ENCODE results near the gene GOLGA6D.
"Not testable (repeated sequence)": the region's sequence is repeated elsewhere in the genome, so short reads cannot be mapped to it uniquely, and the experiment has no call there.

The GOLGA6D gene

GRCh38 chr15:75235760-75236729, 46.6 kb upstream of the GOLGA6D start:
- Histone ChIP-seq H2BK5ac (ENCODE audit: low read depth, low read length, poor library complexity, severe bottlenecking) (no peak overlapping the region), H3K9me3 (ENCODE audit: control insufficient read depth, low read length) (no peaks in the 10 kb centered on the region), H3K4me2 (ENCODE audit: low read length, poor library complexity, severe bottlenecking) (no peak overlapping the region), H2BK12ac (ENCODE audit: low read length in 2 of 2) (no peak overlapping the region), H4K91ac (ENCODE audit: low read length) (no peak overlapping the region), H3K4me1 (ENCODE audit: control insufficient read depth, insufficient read depth, low read depth, low read length) (no peaks in the 10 kb centered on the region), H3K79me1 (replicated peaks; ENCODE audit: low read length, poor library complexity, severe bottlenecking) (no peaks in the 10 kb centered on the region), H2AK5ac (ENCODE audit: low read length, severe bottlenecking) (no peak overlapping the region), H3K14ac (ENCODE audit: low read length in 2 of 2) (no peak overlapping the region), H4K8ac (ENCODE audit: low read length) (no peak overlapping the region), H3K27ac (ENCODE audit: low read length, poor library complexity, severe bottlenecking) (no peak overlapping the region), H2BK120ac (ENCODE audit: low read depth, low read length) (no peak overlapping the region), H3K4me3 (ENCODE audit: insufficient read depth in 1 of 2, low read depth in 1 of 2, low read length in 2 of 2) (no peak overlapping the region), H3K36me3 (ENCODE audit: control insufficient read depth in 1 of 2, insufficient read depth in 2 of 2, low read depth in 1 of 2, low read length in 2 of 2) (no peaks in the 10 kb centered on the region), H3K27me3 (ENCODE audit: control insufficient read depth in 1 of 2, insufficient read depth in 1 of 2, low read length in 2 of 2) (peaks cover 52 to 95% of the 10 kb centered on the region in 2 experiments), H3K18ac (ENCODE audit: low read depth in 1 of 2, low read length in 2 of 2) (no peak overlapping the region), H3K9ac (ENCODE audit: low read length) (no peak overlapping the region), H3K23ac (ENCODE audit: low read length in 2 of 2) (no peak overlapping the region), H2BK15ac (ENCODE audit: low read depth, poor library complexity, severe bottlenecking) (no peak overlapping the region), H2AFZ (ENCODE audit: low read depth, low read length) (no peak overlapping the region), H3K4ac (ENCODE audit: low read depth in 1 of 2, low read length in 2 of 2) (no peak overlapping the region)
- no peak for DNase-seq
- 69% methylated on average over 11 of the region's 11 CpGs for WGBS

GRCh38 chr15:75237316-75237982, 45.2 kb upstream of the GOLGA6D start:
- H2BK5ac ChIP-seq (ENCODE audit: low read depth, low read length, poor library complexity, severe bottlenecking), result no peak overlapping the region
- H3K4me3 ChIP-seq (ENCODE audit: insufficient read depth in 1 of 2, low read depth in 1 of 2, low read length in 2 of 2), result no peak overlapping the region
- no peak overlapping the region for H3K27ac ChIP-seq (ENCODE audit: low read length, poor library complexity, severe bottlenecking)
- no peak overlapping the region for H3K18ac ChIP-seq (ENCODE audit: low read depth in 1 of 2, low read length in 2 of 2)
- no peak overlapping the region for H3K4me2 ChIP-seq (ENCODE audit: low read length, poor library complexity, severe bottlenecking)
- H3K9me3 ChIP-seq (ENCODE audit: control insufficient read depth, low read length), result no peaks in the 10 kb centered on the region
- H3K4ac ChIP-seq (ENCODE audit: low read depth in 1 of 2, low read length in 2 of 2), result no peak overlapping the region
- H4K8ac ChIP-seq (ENCODE audit: low read length), result no peak overlapping the region
- no peak overlapping the region for H2BK15ac ChIP-seq (ENCODE audit: low read depth, poor library complexity, severe bottlenecking)
- no peak overlapping the region for H2AK5ac ChIP-seq (ENCODE audit: low read length, severe bottlenecking)
- no peak overlapping the region for H2BK12ac ChIP-seq (ENCODE audit: low read length in 2 of 2)
- no peak overlapping the region for H4K91ac ChIP-seq (ENCODE audit: low read length)
- H3K27me3 ChIP-seq (ENCODE audit: control insufficient read depth in 1 of 2, insufficient read depth in 1 of 2, low read length in 2 of 2), result peaks cover 45 to 83% of the 10 kb centered on the region in 2 experiments
- no peaks in the 10 kb centered on the region for H3K36me3 ChIP-seq (ENCODE audit: control insufficient read depth in 1 of 2, insufficient read depth in 2 of 2, low read depth in 1 of 2, low read length in 2 of 2)
- no peak overlapping the region for H2AFZ ChIP-seq (ENCODE audit: low read depth, low read length)
- H2BK120ac ChIP-seq (ENCODE audit: low read depth, low read length), result no peak overlapping the region
- H3K79me1 ChIP-seq (replicated peaks; ENCODE audit: low read length, poor library complexity, severe bottlenecking), result no peaks in the 10 kb centered on the region
- 68% methylated on average over 11 of the region's 11 CpGs for WGBS
- H3K14ac ChIP-seq (ENCODE audit: low read length in 2 of 2), result no peak overlapping the region
- no peak overlapping the region for H3K23ac ChIP-seq (ENCODE audit: low read length in 2 of 2)
- H3K9ac ChIP-seq (ENCODE audit: low read length), result no peak overlapping the region
- no peak for DNase-seq
- no peaks in the 10 kb centered on the region for H3K4me1 ChIP-seq (ENCODE audit: control insufficient read depth, insufficient read depth, low read depth, low read length)

GRCh38 chr15:75238150-75238549, 44.5 kb upstream of the GOLGA6D start:
- no peak overlapping the region for H2BK120ac ChIP-seq (ENCODE audit: low read depth, low read length)
- H3K27ac ChIP-seq (ENCODE audit: low read length, poor library complexity, severe bottlenecking), result no peak overlapping the region
- no peaks in the 10 kb centered on the region for H3K36me3 ChIP-seq (ENCODE audit: control insufficient read depth in 1 of 2, insufficient read depth in 2 of 2, low read depth in 1 of 2, low read length in 2 of 2)
- H3K18ac ChIP-seq (ENCODE audit: low read depth in 1 of 2, low read length in 2 of 2), result no peak overlapping the region
- H3K4ac ChIP-seq (ENCODE audit: low read depth in 1 of 2, low read length in 2 of 2), result no peak overlapping the region
- H4K91ac ChIP-seq (ENCODE audit: low read length), result no peak overlapping the region
- no peak overlapping the region for H2BK5ac ChIP-seq (ENCODE audit: low read depth, low read length, poor library complexity, severe bottlenecking)
- no peaks in the 10 kb centered on the region for H3K79me1 ChIP-seq (replicated peaks; ENCODE audit: low read length, poor library complexity, severe bottlenecking)
- no peak overlapping the region for H2AK5ac ChIP-seq (ENCODE audit: low read length, severe bottlenecking)
- H4K8ac ChIP-seq (ENCODE audit: low read length), result no peak overlapping the region
- no peak overlapping the region for H3K23ac ChIP-seq (ENCODE audit: low read length in 2 of 2)
- H3K27me3 ChIP-seq (ENCODE audit: control insufficient read depth in 1 of 2, insufficient read depth in 1 of 2, low read length in 2 of 2), result peaks cover 38 to 77% of the 10 kb centered on the region in 2 experiments
- no peak for DNase-seq
- H3K9ac ChIP-seq (ENCODE audit: low read length), result no peak overlapping the region
- H3K4me1 ChIP-seq (ENCODE audit: control insufficient read depth, insufficient read depth, low read depth, low read length), result no peaks in the 10 kb centered on the region
- WGBS, result 86% methylated on average over 5 of the region's 5 CpGs
- no peak overlapping the region for H3K14ac ChIP-seq (ENCODE audit: low read length in 2 of 2)
- H3K4me2 ChIP-seq (ENCODE audit: low read length, poor library complexity, severe bottlenecking), result no peak overlapping the region
- no peak overlapping the region for H2AFZ ChIP-seq (ENCODE audit: low read depth, low read length)
- no peaks in the 10 kb centered on the region for H3K9me3 ChIP-seq (ENCODE audit: control insufficient read depth, low read length)
- H2BK12ac ChIP-seq (ENCODE audit: low read length in 2 of 2), result no peak overlapping the region
- H2BK15ac ChIP-seq (ENCODE audit: low read depth, poor library complexity, severe bottlenecking), result no peak overlapping the region
- H3K4me3 ChIP-seq (ENCODE audit: insufficient read depth in 1 of 2, low read depth in 1 of 2, low read length in 2 of 2), result no peak overlapping the region

- not testable (repeated sequence) for H3K9me3 ChIP-seq (ENCODE audit: control insufficient read depth, low read length); H2AFZ ChIP-seq (ENCODE audit: low read depth, low read length); H3K23ac ChIP-seq (ENCODE audit: low read length in 2 of 2); H3K4me3 ChIP-seq (ENCODE audit: insufficient read depth in 1 of 2, low read depth in 1 of 2, low read length in 2 of 2); H2BK120ac ChIP-seq (ENCODE audit: low read depth, low read length); H3K27ac ChIP-seq (ENCODE audit: low read length, poor library complexity, severe bottlenecking); H3K4me1 ChIP-seq (ENCODE audit: control insufficient read depth, insufficient read depth, low read depth, low read length); H2BK15ac ChIP-seq (ENCODE audit: low read depth, poor library complexity, severe bottlenecking); H4K91ac ChIP-seq (ENCODE audit: low read length); H3K9ac ChIP-seq (ENCODE audit: low read length); DNase-seq; H2BK5ac ChIP-seq (ENCODE audit: low read depth, low read length, poor library complexity, severe bottlenecking); H2BK12ac ChIP-seq (ENCODE audit: low read length in 2 of 2); H4K8ac ChIP-seq (ENCODE audit: low read length); H3K18ac ChIP-seq (ENCODE audit: low read depth in 1 of 2, low read length in 2 of 2); H3K4me2 ChIP-seq (ENCODE audit: low read length, poor library complexity, severe bottlenecking); H3K36me3 ChIP-seq (ENCODE audit: control insufficient read depth in 1 of 2, insufficient read depth in 2 of 2, low read depth in 1 of 2, low read length in 2 of 2); H3K4ac ChIP-seq (ENCODE audit: low read depth in 1 of 2, low read length in 2 of 2); H3K14ac ChIP-seq (ENCODE audit: low read length in 2 of 2); H3K79me1 ChIP-seq (replicated peaks; ENCODE audit: low read length, poor library complexity, severe bottlenecking); H2AK5ac ChIP-seq (ENCODE audit: low read length, severe bottlenecking)
- peaks cover 15 to 53% of the 10 kb centered on the region in 2 experiments for H3K27me3 ChIP-seq (ENCODE audit: control insufficient read depth in 1 of 2, insufficient read depth in 1 of 2, low read length in 2 of 2)
- WGBS, result 95% methylated on average over 1 of the region's 1 CpG
These were observed 36.9 kb upstream of the GOLGA6D start for GRCh38 chr15:75245741-75246140.
